ENCODE data around the gene OAS2.

OAS2 gene

GRCh38 chr12:113058553-113058952, 80.2 kb downstream of the OAS2 start:
- DNase-seq (ENCODE audit: low read depth), result no peak
- H3K4me3 ChIP-seq (ENCODE audit: low read depth, low read length), result no peak overlapping the region
- TF ChIP-seq MAX (IDR thresholded peaks at IDR 0.05; ENCODE audit: low read depth, low read length) (no peak), MYC (IDR thresholded peaks at IDR 0.05; ENCODE audit: low read depth, low read length) (no peak), CTCF (IDR thresholded peaks at IDR 0.05; ENCODE audit: low read depth, low read length) (no peak), POLR2A (IDR thresholded peaks at IDR 0.05; ENCODE audit: extremely low read depth, insufficient read length) (no peak)

- TF ChIP-seq MYC (IDR thresholded peaks at IDR 0.05; ENCODE audit: low read depth, low read length) (no peak), MAX (IDR thresholded peaks at IDR 0.05; ENCODE audit: low read depth, low read length) (no peak), CTCF (IDR thresholded peaks at IDR 0.05; ENCODE audit: low read depth, low read length) (no peak), POLR2A (IDR thresholded peaks at IDR 0.05; ENCODE audit: extremely low read depth, insufficient read length) (no peak)
- H3K4me3 ChIP-seq (ENCODE audit: low read depth, low read length), result no peak overlapping the region
- DNase-seq (ENCODE audit: low read depth), result no peak
Measured at GRCh38 chr12:113059071-113059595, 80.8 kb downstream of the OAS2 start.

GRCh38 chr12:113060336-113060960, 82.1 kb downstream of the OAS2 start:
- no peak for TF ChIP-seq MAX (IDR thresholded peaks at IDR 0.05; ENCODE audit: low read depth, low read length)
- no peak for TF ChIP-seq POLR2A (IDR thresholded peaks at IDR 0.05; ENCODE audit: extremely low read depth, insufficient read length)
- no peak for TF ChIP-seq MYC (IDR thresholded peaks at IDR 0.05; ENCODE audit: low read depth, low read length)
- no peak overlapping the region for H3K4me3 ChIP-seq (ENCODE audit: low read depth, low read length)
- DNase-seq (ENCODE audit: low read depth), result no peak

GRCh38 chr12:113061061-113061694, 82.9 kb downstream of the OAS2 start:
- no peak for DNase-seq (ENCODE audit: low read depth)
- H3K4me3 ChIP-seq (ENCODE audit: low read depth, low read length), result no peak overlapping the region

More at GRCh38 chr12:113061061-113061694, 82.9 kb downstream of the OAS2 start:
- TF ChIP-seq POLR2A (IDR thresholded peaks at IDR 0.05; ENCODE audit: extremely low read depth, insufficient read length) (no peak), MYC (IDR thresholded peaks at IDR 0.05; ENCODE audit: low read depth, low read length) (no peak), CTCF (IDR thresholded peaks at IDR 0.05; ENCODE audit: low read depth, low read length) (no peak), MAX (IDR thresholded peaks at IDR 0.05; ENCODE audit: low read depth, low read length) (no peak)
